Tibial nerve (tissue), 4 donors: Measurements from ENCODE around the gene TMEM243. TPM values are rescaled to one million over a fixed set of nuclear protein-coding genes. Genes with fewer than 3 reads are reported as not detected.
"Not testable (repeated sequence)": the region's sequence is repeated elsewhere in the genome, so short reads cannot be mapped to it uniquely, and the experiment has no call there.

Source experiments
- DNase-seq, 2 donors: peaks; one replicate each; pipeline ENCODE4 v3.0.0-alpha.2; 2019; ENCODE audit warnings: low spot score in 2 of 2
- H3K27ac ChIP-seq, 4 donors: fragments of 200-600 bp; sonication (generic) in 3 of 4; one replicate each; pipeline ENCODE4 v1.5.1; 2017 to 2019; ENCODE audit warnings: mild to moderate bottlenecking in 1 of 4
- H3K27me3 ChIP-seq, 2 donors: fragments of 200-600 bp; sonication (generic) in 1 of 2; one replicate each; pipeline versions ENCODE4 v1.5.1 to v1.6.0; 2017 to 2019
- H3K36me3 ChIP-seq, 3 donors: fragments of 200-600 bp; sonication (generic); one replicate each; pipeline ENCODE4 v1.5.1; 2018 to 2019
- H3K4me1 ChIP-seq, 4 donors: fragments of 200-600 bp; sonication (generic) in 3 of 4; one replicate each; pipeline ENCODE4 v1.5.1; 2017 to 2019
- H3K4me3 ChIP-seq, 4 donors: fragments of 200-600 bp; sonication (generic) in 3 of 4; one replicate each; pipeline ENCODE4 v1.5.1; 2017 to 2019; ENCODE audit warnings: mild to moderate bottlenecking in 1 of 4, moderate library complexity in 1 of 4
- H3K9me3 ChIP-seq, 4 donors: fragments of 200-600 bp; sonication (generic) in 3 of 4; one replicate each; pipeline ENCODE4 v1.5.1; 2017 to 2019
- CTCF ChIP-seq, 5 experiments: fragments of 200-600 bp in 3 of 5; fragments of 450-650 bp in 2 of 5; sonication (generic) in 3 of 5; IDR thresholded peaks; one replicate each; pipeline ENCODE4 v1.5.1; 2016 to 2019; ENCODE audit warnings: antibody characterized with exemption in 5 of 5, mild to moderate bottlenecking in 3 of 5, moderate library complexity in 2 of 5
- EP300 ChIP-seq, 2 donors: sonication (generic); formaldehyde crosslinking; IDR thresholded peaks; one replicate each; pipeline ENCODE4 v1.6.1; 2017; ENCODE audit warnings: antibody characterized with exemption in 2 of 2, mild to moderate bottlenecking in 1 of 2
- POLR2A ChIP-seq, 2 donors: fragments of 450-650 bp; IDR thresholded peaks; one replicate each; pipeline ENCODE4 v1.6.1; 2017; ENCODE audit warnings: antibody characterized with exemption in 2 of 2, mild to moderate bottlenecking in 2 of 2, moderate library complexity in 2 of 2
- whole genome bisulfite sequencing, 2 donors: methylation state at CpG; one replicate each; pipeline ENCODE4 v1.1.5; 2018; 5-methylcytosine and 5-hydroxymethylcytosine counted together
- total RNA-seq, 4 donors: library from RNA; depleted of rRNA; stranded (reverse); fragments of >200 nt; gene quantifications; one replicate each; pipeline ENCODE4 v1.1.0, GENCODE V29; 2016

TMEM243 gene
- total RNA-seq, 4 donors from 2014 or later: 36.0 to 52.7 (median 42.5) TPM

- Histone ChIP-seq H3K27ac (no peak overlapping the region), H3K27me3 (no peaks in the 10 kb centered on the region), H3K4me3 (no peak overlapping the region), H3K36me3 (peaks cover 0 to 16% (median 0%) of the 10 kb centered on the region in 3 donors), H3K9me3 (no peaks in the 10 kb centered on the region), H3K4me1 (peaks cover 0 to 40% (median 22%) of the 10 kb centered on the region in 4 donors)
- whole genome bisulfite sequencing, 2 donors: 83 to 96% methylated on average over 1 of the region's 1 CpG
- TF ChIP-seq POLR2A (IDR thresholded peaks at IDR 0.05) (no peak), EP300 (IDR thresholded peaks at IDR 0.05) (no peak), CTCF (IDR thresholded peaks at IDR 0.05) (no peak)
- no peak for DNase-seq
These were observed 7.0 kb downstream of the TMEM243 start for GRCh38 chr7:87212498-87212897.

- Histone ChIP-seq H3K9me3 (peaks cover 0 to 16% (median 0%) of the 10 kb centered on the region in 4 donors), H3K4me1 (peaks cover 0 to 29% (median 15%) of the 10 kb centered on the region in 4 donors), H3K27ac (no peak overlapping the region), H3K27me3 (no peaks in the 10 kb centered on the region), H3K36me3 (peaks cover 0 to 30% (median 0%) of the 10 kb centered on the region in 3 donors), H3K4me3 (no peak overlapping the region)
- TF ChIP-seq EP300 (IDR thresholded peaks at IDR 0.05): no peak
- no peak for TF ChIP-seq CTCF (IDR thresholded peaks at IDR 0.05)
- no peak for TF ChIP-seq POLR2A (IDR thresholded peaks at IDR 0.05)
- no peak for DNase-seq
- WGBS, 2 donors: 82 to 88% methylated on average over 2 to 3 of the region's 3 CpGs
These were observed 9.0 kb downstream of the TMEM243 start for GRCh38 chr7:87210506-87210905.

- Histone ChIP-seq H3K36me3 (peaks cover 0 to 38% (median 0%) of the 10 kb centered on the region in 3 donors), H3K27me3 (no peaks in the 10 kb centered on the region), H3K4me1 (peaks cover 0 to 24% (median 12%) of the 10 kb centered on the region in 4 donors), H3K4me3 (no peak overlapping the region), H3K27ac (no peak overlapping the region), H3K9me3 (peaks cover 0 to 27% (median 0%) of the 10 kb centered on the region in 4 donors)
- DNase-seq: no peak
- no peak for TF ChIP-seq EP300 (IDR thresholded peaks at IDR 0.05)
- TF ChIP-seq CTCF (IDR thresholded peaks at IDR 0.05): no peak
- no peak for TF ChIP-seq POLR2A (IDR thresholded peaks at IDR 0.05)
- 89 to 90% methylated on average over 17 of the region's 18 CpGs for WGBS, 2 donors
These were observed 10.1 kb downstream of the TMEM243 start for GRCh38 chr7:87209295-87209924.

GRCh38 chr7:87206361-87206760 lies 13.2 kb downstream of the TMEM243 start:
- 100% methylated on average over 1 of the region's 1 CpG for WGBS, 2 donors
- Histone ChIP-seq H3K27ac (no peak overlapping the region), H3K9me3 (peaks cover 0 to 31% (median 0%) of the 10 kb centered on the region in 4 donors), H3K36me3 (peaks cover 0 to 39% (median 0%) of the 10 kb centered on the region in 3 donors), H3K4me3 (no peak overlapping the region), H3K27me3 (no peaks in the 10 kb centered on the region), H3K4me1 (peaks cover 0 to 14% (median 8%) of the 10 kb centered on the region in 4 donors)
- DNase-seq: no peak
- TF ChIP-seq EP300 (IDR thresholded peaks at IDR 0.05) (no peak), CTCF (IDR thresholded peaks at IDR 0.05) (no peak), POLR2A (IDR thresholded peaks at IDR 0.05) (no peak)

- Histone ChIP-seq H3K36me3 (peaks cover 0 to 41% (median 0%) of the 10 kb centered on the region in 3 donors), H3K9me3 (peaks cover 0 to 31% (median 0%) of the 10 kb centered on the region in 4 donors), H3K4me1 (peaks cover 0 to 14% (median 8%) of the 10 kb centered on the region in 4 donors)
- not testable (repeated sequence) for DNase-seq, H3K27ac ChIP-seq, H3K4me3 ChIP-seq, H3K27me3 ChIP-seq
- WGBS, 2 donors: 95 to 96% methylated on average over 3 of the region's 3 CpGs
These were observed 13.8 kb downstream of the TMEM243 start for GRCh38 chr7:87205701-87206100.
